Fibroblast of mammary gland (primary cell): ENCODE data around the gene CKAP2L.

ENCODE experiments used
- DNase-seq: peaks from one replicate; pipeline ENCODE4 v3.0.0-alpha.2; 2010; ENCODE audit warnings: low read depth
- H3K4me3 ChIP-seq: 2 replicates; pipeline ENCODE4 v1.5.1; 2011; ENCODE audit warnings: low read depth, mild to moderate bottlenecking, low read length, moderate library complexity; ENCODE audit not compliant: control insufficient read depth
- CTCF ChIP-seq: conservative IDR thresholded peaks from 2 replicates; pipeline ENCODE4 v1.5.1; 2011; ENCODE audit warnings: low read depth, low read length, inconsistent platforms; ENCODE audit not compliant: control insufficient read depth, insufficient read depth

Gene CKAP2L

DNA sequence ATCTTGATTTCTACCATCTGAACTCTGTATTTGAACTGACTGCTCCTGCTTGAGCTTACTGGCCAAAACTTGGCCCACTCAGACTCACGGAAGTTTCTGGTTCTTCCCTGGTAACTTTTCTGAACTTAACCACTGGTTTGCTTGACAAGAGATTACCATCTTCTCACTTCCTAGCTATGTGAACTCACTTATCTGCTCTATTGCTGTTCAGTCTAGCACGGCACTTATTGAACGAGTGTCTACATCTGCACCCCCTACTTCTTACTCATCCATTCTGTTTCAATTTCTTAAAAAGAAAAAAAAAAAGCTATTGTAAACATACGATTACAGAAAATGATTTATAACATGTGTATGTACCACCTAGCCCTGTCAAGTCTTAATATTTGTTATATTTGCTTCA, 9.0 kb downstream of the CKAP2L start:
- H3K4me3 ChIP-seq = no peak overlapping the region
- TF ChIP-seq CTCF = no peak
- DNase-seq = no peak

DNA sequence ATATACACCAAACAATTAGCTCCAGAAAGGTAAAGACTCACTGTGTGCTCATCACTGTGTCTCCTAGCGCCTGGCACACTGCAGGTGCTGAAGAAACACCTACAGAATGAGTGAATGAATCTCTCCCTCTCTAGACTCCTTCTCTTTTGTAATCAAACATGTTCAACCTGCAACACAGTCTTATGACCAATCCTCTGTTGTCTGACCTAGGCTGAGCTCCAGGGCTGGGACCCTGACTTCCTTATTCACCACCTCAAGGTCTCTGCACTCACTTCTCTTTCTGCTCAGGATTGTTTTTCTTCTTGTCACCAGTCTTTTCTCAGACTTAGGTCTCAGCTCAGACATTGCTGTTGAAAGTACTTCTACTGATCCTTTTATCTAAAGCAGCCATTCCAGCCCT, 9.8 kb downstream of the CKAP2L start:
- H3K4me3 ChIP-seq = no peak overlapping the region
- DNase-seq = no peak
- no peak for TF ChIP-seq CTCF

GRCh38 chr2:112752667-112753066, 11.7 kb downstream of the CKAP2L start:
- DNase-seq = no peak
- no peak overlapping the region for H3K4me3 ChIP-seq
- no peak for TF ChIP-seq CTCF

DNA sequence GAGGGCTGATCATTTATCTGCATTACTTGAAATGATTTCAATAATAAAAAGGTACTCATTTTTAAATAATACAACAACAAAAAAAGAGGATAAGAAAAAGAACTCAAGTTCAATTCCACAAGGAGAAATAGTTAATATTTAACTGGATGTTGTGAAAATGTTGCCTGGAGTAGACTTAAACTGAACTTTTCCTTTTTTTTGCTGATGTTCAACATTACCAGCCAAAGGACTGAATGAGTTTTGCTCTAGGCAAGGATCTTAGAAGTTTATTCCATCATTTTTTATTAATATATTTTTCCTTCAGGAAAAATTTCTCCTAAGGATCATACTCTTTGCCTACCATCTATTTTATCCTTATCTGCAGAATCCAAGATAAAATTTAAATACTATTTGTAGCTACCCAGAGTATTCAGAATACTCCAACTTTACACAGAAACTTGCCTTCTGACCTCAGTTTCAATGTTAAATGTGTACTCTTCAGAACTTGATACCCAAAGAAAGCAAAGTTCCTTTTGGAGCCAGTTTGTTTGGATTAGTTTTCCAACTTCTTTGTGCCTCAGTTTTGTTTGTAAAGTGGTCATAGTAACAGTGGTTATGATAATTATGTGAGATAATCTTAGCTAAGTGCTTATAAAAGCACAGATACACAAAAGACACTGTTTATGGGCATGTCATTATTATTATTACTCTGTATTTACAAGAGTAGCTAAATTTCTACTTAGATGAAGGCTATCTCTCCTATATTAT, 12.8 kb downstream of the CKAP2L start:
- no peak for TF ChIP-seq CTCF

DNA sequence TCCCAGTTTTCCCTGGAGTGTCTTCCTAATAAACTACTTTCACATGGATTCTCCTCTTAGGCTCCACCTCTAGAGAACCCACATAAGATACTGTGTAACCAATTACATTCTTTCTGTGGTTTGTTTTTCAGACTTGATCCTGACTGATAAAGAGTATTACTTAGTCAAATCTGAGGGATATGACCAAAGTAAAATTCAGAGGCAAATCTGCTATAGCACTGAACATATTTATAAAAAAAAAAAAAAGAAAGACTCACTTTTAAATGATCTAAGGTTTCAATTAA, 13.9 kb downstream of the CKAP2L start:
- no peak for TF ChIP-seq CTCF
- H3K4me3 ChIP-seq = no peak overlapping the region
- DNase-seq = peak; percentile 33

More for the DNA sequence above, 12.8 kb downstream of the CKAP2L start:
- H3K4me3 ChIP-seq = no peak overlapping the region
- no peak for DNase-seq

DNA sequence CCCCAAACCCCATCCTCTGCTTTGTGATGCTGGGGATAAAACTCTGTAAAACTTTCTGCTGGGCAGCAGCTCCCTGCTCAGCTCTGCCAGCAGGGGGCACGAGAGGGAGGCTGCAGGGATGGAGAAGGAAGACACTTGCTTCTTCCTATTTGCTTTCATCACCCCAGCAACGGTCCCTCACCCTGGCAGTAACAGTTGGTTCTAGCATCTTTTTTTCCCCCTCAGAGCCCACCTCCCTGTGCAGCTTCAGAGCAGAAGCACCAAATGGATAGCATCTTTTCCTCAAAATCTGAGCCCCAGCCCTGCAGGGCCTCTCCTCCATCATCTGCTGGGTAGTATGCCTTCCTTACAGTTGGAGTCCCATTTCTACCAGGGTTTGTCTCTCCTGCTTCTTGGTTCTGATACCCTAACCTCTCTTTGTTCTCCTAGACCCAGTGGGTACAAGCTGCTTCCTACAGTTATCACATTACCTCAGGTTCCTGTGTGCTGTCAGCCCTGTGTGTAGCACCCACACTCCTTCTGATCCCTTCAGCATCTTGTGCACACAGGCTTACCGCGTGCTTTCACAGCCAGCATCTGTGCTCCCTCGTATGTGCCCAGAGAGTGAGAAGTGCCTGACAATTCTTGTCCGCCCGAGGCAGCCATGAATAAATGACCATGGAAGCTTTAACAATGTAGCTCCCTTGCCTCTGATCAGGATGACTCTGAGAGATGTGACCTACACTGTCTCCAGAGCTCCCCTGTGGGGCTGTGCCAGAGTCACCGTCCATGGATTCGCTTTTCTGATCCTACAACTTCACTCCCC, 14.5 kb downstream of the CKAP2L start:
- H3K4me3 ChIP-seq = no peak overlapping the region
- peak; percentile 72 for DNase-seq
- TF ChIP-seq CTCF = peak; percentile 99
